ENCODE data around the gene HECTD2.

- TF ChIP-seq CTCF (conservative IDR thresholded peaks at IDR 0.05 in 1 of 2, IDR thresholded peaks at IDR 0.05 in 1 of 2; ENCODE audit: extremely low read depth in 1 of 2, insufficient read depth in 1 of 2, low read depth in 1 of 2, low read length in 2 of 2) (no peak), EZH2 (IDR thresholded peaks at IDR 0.05; ENCODE audit: borderline replicate concordance, low read length) (no peak)
These were observed 130.6 kb downstream of the HECTD2 start for GRCh38 chr10:91540733-91541132.
